MCF 10A (cell line): ENCODE measurements around the gene SETD9. TPM values are rescaled to one million over a fixed set of nuclear protein-coding genes. Genes with fewer than 3 reads are reported as not detected.

Experiments used
- BruUV-seq: library from RNA; stranded (reverse); fragments of 400-500 nt; replicated peaks from 2 replicates; lab custom pipeline; 2021; lab: Mats Ljungman, UMichigan
- CTCF ChIA-PET: fragments of 300-600 bp; sonication (Branson Sonifier 250); formaldehyde crosslinking; extraction: SDS; loops from one replicate; lab custom pipeline; 2021; ENCODE audit warnings: antibody characterized with exemption, inconsistent platforms; lab: Yijun Ruan, JAX
- POLR2A ChIA-PET: fragments of 300-600, 350-650 bp; sonication (Branson Sonifier 250); formaldehyde crosslinking; extraction: SDS; loops from one replicate; lab custom pipeline; 2020; ENCODE audit warnings: antibody characterized with exemption, inconsistent platforms; lab: Yijun Ruan, JAX
- DNase-seq: peaks from one replicate; pipeline ENCODE4 v3.0.0-alpha.2; 2018; ENCODE audit not compliant: unreplicated experiment
- H3K27ac Mint-ChIP-seq: one replicate; pipeline ENCODE4 v1.8.0; 2022; ENCODE audit warnings: mild to moderate bottlenecking, low read depth, mixed read lengths; ENCODE audit not compliant: unreplicated experiment
- H3K27me3 Mint-ChIP-seq: one replicate; pipeline ENCODE4 v1.8.0; 2022; ENCODE audit warnings: mixed read lengths; ENCODE audit not compliant: insufficient read depth, unreplicated experiment
- H3K36me3 Mint-ChIP-seq: one replicate; pipeline ENCODE4 v1.8.0; 2022; ENCODE audit warnings: mild to moderate bottlenecking, moderate library complexity, mixed read lengths; ENCODE audit not compliant: insufficient read depth, unreplicated experiment
- H3K4me1 Mint-ChIP-seq: one replicate; pipeline ENCODE4 v1.8.0; 2022; ENCODE audit warnings: mixed read lengths; ENCODE audit not compliant: insufficient read depth, unreplicated experiment
- H3K4me3 Mint-ChIP-seq: one replicate; pipeline ENCODE4 v1.8.0; 2022; ENCODE audit warnings: mild to moderate bottlenecking, moderate library complexity, mixed read lengths; ENCODE audit not compliant: unreplicated experiment
- H3K9me3 Mint-ChIP-seq: one replicate; pipeline ENCODE4 v1.8.0; 2022; ENCODE audit warnings: mixed read lengths; ENCODE audit not compliant: unreplicated experiment
- CTCF ChIP-seq: fragments of 200-600 bp; IDR thresholded peaks from one replicate; pipeline ENCODE4 v1.8.0; 2022; ENCODE audit warnings: antibody characterized with exemption, mild to moderate bottlenecking; ENCODE audit not compliant: unreplicated experiment
- intact Hi-C: fragments of 100-400 bp; cut with micrococcal nuclease; formaldehyde crosslinking; loops from 2 replicates; pipeline ENCODE4 v1.14.1; 2022
- total RNA-seq: library from RNA; stranded (reverse); gene quantifications from 2 replicates; pipeline ENCODE4 v1.2.3, GENCODE V29; 2022

SETD9 gene
- total RNA-seq, 1 experiment from 2014 or later, result 11.5 TPM

- TF ChIP-seq CTCF, result peak; percentile 78
- Mint-ChIP-seq H3K9me3 (no peaks in the 10 kb centered on the region), H3K36me3 (peaks cover 9% of the 10 kb centered on the region), H3K27ac (no peak overlapping the region), H3K4me3 (no peak overlapping the region), H3K27me3 (no peaks in the 10 kb centered on the region), H3K4me1 (no peaks in the 10 kb centered on the region)
- ChIA-PET CTCF (interaction anchor here (0.6 to 8.5 kb wide), 52 partner anchors 10 to 1949 kb away, joined by 3 to 121 read pairs (median 4); no protein-coding TSS in a partner anchor), POLR2A (interaction anchor here (0.5 to 2.2 kb wide), 4 partner anchors 8 to 1948 kb away, joined by 3 to 7 read pairs (median 4); no protein-coding TSS in a partner anchor)
- no TSS peak for BruUV-seq
- intact Hi-C loops, result loop anchor here (1.0 to 5.0 kb wide), 6 partner anchors 181 to 1561 kb away; partner anchors contain the start of gene PLK2
- peak; percentile 63 for DNase-seq
These were observed 8.4 kb upstream of the SETD9 start for GRCh38 chr5:56900858-56901578.

GRCh38 chr5:56908942-56909293 is 478 bp upstream of the SETD9 start:
- peak overlapping the region; percentile 99 for H3K4me3 Mint-ChIP-seq
- no peaks in the 10 kb centered on the region for H3K27me3 Mint-ChIP-seq
- POLR2A ChIA-PET, result interaction anchor here (0.5 to 3.5 kb wide), 20 partner anchors 9 to 1553 kb away, joined by 3 to 44 read pairs (median 6); partner anchors contain the start of gene GPBP1
- H3K27ac Mint-ChIP-seq, result peak overlapping the region; percentile 99
- no peaks in the 10 kb centered on the region for H3K36me3 Mint-ChIP-seq
- intact Hi-C loops, result loop anchor here (1.0 to 2.0 kb wide), 2 partner anchors 230 to 312 kb away; no protein-coding TSS in a partner anchor
- CTCF ChIA-PET, result interaction anchor here (0.8 to 1.2 kb wide), 4 partner anchors 19 to 314 kb away, joined by 3 to 6 read pairs (median 4); no protein-coding TSS in a partner anchor
- H3K9me3 Mint-ChIP-seq, result no peaks in the 10 kb centered on the region
- no peak for DNase-seq
- no peak for TF ChIP-seq CTCF
- peaks cover 8% of the 10 kb centered on the region for H3K4me1 Mint-ChIP-seq
- no TSS peak for BruUV-seq

GRCh38 chr5:56910210-56910965 is 992 bp downstream of the SETD9 start:
- intact Hi-C loops, result no loop called here
- DNase-seq, result peak; percentile 66
- H3K4me3 Mint-ChIP-seq, result peak overlapping the region; percentile 99
- H3K27me3 Mint-ChIP-seq, result no peaks in the 10 kb centered on the region
- no peak for TF ChIP-seq CTCF
- ChIA-PET POLR2A (interaction anchor here (0.6 to 3.5 kb wide), 37 partner anchors 8 to 1548 kb away, joined by 3 to 44 read pairs (median 4); partner anchors contain the start of genes GPBP1 and MAP3K1), CTCF (interaction anchor here (0.6 to 1.5 kb wide), 10 partner anchors 10 to 777 kb away, joined by 3 to 7 read pairs (median 4); no protein-coding TSS in a partner anchor)
- no peaks in the 10 kb centered on the region for H3K9me3 Mint-ChIP-seq
- H3K36me3 Mint-ChIP-seq, result no peaks in the 10 kb centered on the region
- H3K27ac Mint-ChIP-seq, result peak overlapping the region; percentile 99
- TSS peak; percentile 80 for BruUV-seq
- peaks cover 8% of the 10 kb centered on the region for H3K4me1 Mint-ChIP-seq
